GM23248 (cell line): ENCODE measurements around the gene PLEKHG4. TPM values are rescaled to one million over a fixed set of nuclear protein-coding genes. Genes with fewer than 3 reads are reported as not detected.
A peak's percentile ranks its signal among the peaks of the same experiment; 100 is the strongest.

Source experiments
- DNase-seq: peaks from one replicate; pipeline ENCODE4 v3.0.0-alpha.2; 2015
- H2AFZ ChIP-seq: fragments of 200-600 bp; sonication (generic); 2 replicates; pipeline ENCODE4 v1.6.1; 2016; ENCODE audit warnings: antibody characterized with exemption
- H3F3A ChIP-seq: fragments of 200-600 bp; sonication (generic); 2 replicates; pipeline ENCODE4 v1.6.1; 2016; ENCODE audit warnings: mild to moderate bottlenecking, antibody characterized with exemption, mixed run types; ENCODE audit not compliant: insufficient read depth
- H3K27ac ChIP-seq: fragments of 200-600 bp; sonication (generic); 2 replicates; pipeline ENCODE4 v1.5.1; 2016; ENCODE audit warnings: mild to moderate bottlenecking
- H3K27me3 ChIP-seq: fragments of 200-600 bp; sonication (generic); replicated peaks from 2 replicates; pipeline ENCODE4 v1.6.1; 2016; ENCODE audit warnings: mild to moderate bottlenecking; ENCODE audit not compliant: insufficient read depth
- H3K36me3 ChIP-seq: fragments of 200-600 bp; sonication (generic); 2 replicates; pipeline ENCODE4 v1.6.1; 2016; ENCODE audit warnings: low read depth, mild to moderate bottlenecking
- H3K4me1 ChIP-seq: fragments of 200-600 bp; sonication (generic); 2 replicates; pipeline ENCODE4 v1.6.1; 2016; ENCODE audit warnings: mild to moderate bottlenecking; ENCODE audit not compliant: insufficient read depth
- H3K4me2 ChIP-seq: fragments of 200-600 bp; sonication (generic); one replicate; pipeline ENCODE4 v1.6.1; 2016; ENCODE audit warnings: mild to moderate bottlenecking; ENCODE audit not compliant: unreplicated experiment
- H3K4me3 ChIP-seq: fragments of 200-600 bp; sonication (generic); 2 replicates; pipeline ENCODE4 v1.5.1; 2016; ENCODE audit warnings: mild to moderate bottlenecking
- H3K79me2 ChIP-seq: fragments of 200-600 bp; sonication (generic); 2 replicates; pipeline ENCODE4 v1.6.1; 2016; ENCODE audit warnings: mild to moderate bottlenecking; ENCODE audit not compliant: insufficient read depth
- H3K9ac ChIP-seq: fragments of 200-600 bp; sonication (generic); 2 replicates; pipeline ENCODE4 v1.6.1; 2016; ENCODE audit warnings: mild to moderate bottlenecking
- H3K9me2 ChIP-seq: fragments of 200-600 bp; sonication (generic); 2 replicates; pipeline ENCODE4 v1.6.1; 2016; ENCODE audit warnings: mixed run types, mild to moderate bottlenecking, moderate library complexity; ENCODE audit not compliant: insufficient read depth
- H3K9me3 ChIP-seq: fragments of 200-600 bp; sonication (generic); one replicate; pipeline ENCODE4 v1.6.1; 2017; ENCODE audit warnings: low read depth
- H4K20me1 ChIP-seq: fragments of 200-600 bp; sonication (generic); 2 replicates; pipeline ENCODE4 v1.6.0; 2016; ENCODE audit not compliant: insufficient read depth
- EZH2 ChIP-seq: fragments of 200-600 bp; sonication (generic); IDR thresholded peaks from 2 replicates; pipeline ENCODE4 v1.6.1; 2018; ENCODE audit warnings: antibody characterized with exemption, mild to moderate bottlenecking; ENCODE audit not compliant: insufficient read depth, poor library complexity, severe bottlenecking
- EZH2phosphoT487 ChIP-seq: fragments of 200-600 bp; sonication (generic); IDR thresholded peaks from 2 replicates; pipeline ENCODE4 v1.6.1; 2018; ENCODE audit warnings: antibody characterized with exemption, moderate library complexity, mild to moderate bottlenecking, low read depth; ENCODE audit not compliant: insufficient read depth
- WGBS, 2 experiments: methylation state at CpG; one replicate each; pipeline ENCODE4 v1.1.6; 2015 to 2017; ENCODE audit warnings: low lambda C conversion rate in 2 of 2, low coverage in 1 of 2; ENCODE audit errors: missing lambda C conversion rate in 2 of 2; 5-methylcytosine and 5-hydroxymethylcytosine counted together
- in situ Hi-C: fragments of 300-500 bp; cut with MboI; formaldehyde crosslinking; loops from 2 replicates; pipeline ENCODE4 v1.15.0; 2020
- polyA plus RNA-seq: library from polyadenylated mRNA; unstranded; fragments of >200 nt; fragmentation: Nextera tagmentation; extraction: Ambion mirVana; gene quantifications from 2 replicates; pipeline ENCODE4 v1.2.1, GENCODE V29; 2016
- total RNA-seq: library from RNA; depleted of rRNA; stranded (reverse); fragments of >200 nt; shearing (Covaris generic); gene quantifications from 2 replicates; pipeline ENCODE4 v1.2.3, GENCODE V29; 2014

Gene PLEKHG4
- total and polyA plus RNA-seq, 2 experiments from 2014 or later = 12.5 to 24.2 TPM

- Histone ChIP-seq H2AFZ (no peak overlapping the region), H3K4me2 (no peak overlapping the region), H3K9ac (no peak overlapping the region), H3F3A (peaks cover 16% of the 10 kb centered on the region), H3K27ac (no peak overlapping the region), H3K27me3 (no peaks in the 10 kb centered on the region), H3K79me2 (no peaks in the 10 kb centered on the region), H3K36me3 (no peaks in the 10 kb centered on the region), H3K4me1 (peaks cover 25% of the 10 kb centered on the region), H4K20me1 (no peaks in the 10 kb centered on the region), H3K9me2 (no peaks in the 10 kb centered on the region), H3K9me3 (no peaks in the 10 kb centered on the region), H3K4me3 (no peak overlapping the region)
- in situ Hi-C loops = no loop called here
- no peak for DNase-seq
- 82 to 83% methylated on average over 8 of the region's 8 CpGs for WGBS, 2 experiments
- no peak for TF ChIP-seq EZH2phosphoT487
- TF ChIP-seq EZH2 = no peak
Measured at GRCh38 chr16:67265834-67266233, 13.5 kb upstream of the PLEKHG4 start.

DNA sequence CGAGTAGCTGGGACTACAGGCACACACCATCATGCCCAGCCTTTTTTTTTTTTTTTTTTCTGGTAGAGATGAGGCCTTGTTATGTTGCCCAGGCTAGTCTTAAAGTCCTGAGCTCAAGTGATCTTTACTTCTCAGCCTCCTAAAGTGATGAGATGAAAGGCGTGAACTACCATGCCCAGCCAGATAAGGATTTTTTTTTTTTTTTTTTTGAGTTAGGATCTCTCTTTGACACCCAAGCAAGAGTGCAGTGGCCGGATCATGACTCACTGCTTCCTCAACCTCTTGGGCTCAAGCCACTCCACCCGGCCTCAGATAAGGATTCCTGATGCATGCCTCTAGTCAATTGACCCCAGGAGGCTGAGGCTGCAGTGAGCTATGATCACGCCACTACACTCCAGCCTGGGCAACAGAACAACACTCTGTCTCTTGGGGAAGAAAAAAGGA lies 11.2 kb upstream of the PLEKHG4 start:
- Histone ChIP-seq H3K79me2 (no peaks in the 10 kb centered on the region), H4K20me1 (no peaks in the 10 kb centered on the region), H3K36me3 (no peaks in the 10 kb centered on the region), H3F3A (peaks cover 16% of the 10 kb centered on the region), H3K9me3 (no peaks in the 10 kb centered on the region), H3K4me1 (peaks cover 25% of the 10 kb centered on the region), H3K4me2 (no peak overlapping the region), H3K27me3 (no peaks in the 10 kb centered on the region), H3K27ac (peak overlapping the region; percentile 55), H3K4me3 (no peak overlapping the region), H3K9ac (no peak overlapping the region), H3K9me2 (no peaks in the 10 kb centered on the region), H2AFZ (no peak overlapping the region)
- in situ Hi-C loops = no loop called here
- no peak for TF ChIP-seq EZH2phosphoT487
- no peak for TF ChIP-seq EZH2
- WGBS, 2 experiments = 30 to 38% methylated on average over 4 to 5 of the region's 5 CpGs
- DNase-seq = peak; percentile 93

DNA sequence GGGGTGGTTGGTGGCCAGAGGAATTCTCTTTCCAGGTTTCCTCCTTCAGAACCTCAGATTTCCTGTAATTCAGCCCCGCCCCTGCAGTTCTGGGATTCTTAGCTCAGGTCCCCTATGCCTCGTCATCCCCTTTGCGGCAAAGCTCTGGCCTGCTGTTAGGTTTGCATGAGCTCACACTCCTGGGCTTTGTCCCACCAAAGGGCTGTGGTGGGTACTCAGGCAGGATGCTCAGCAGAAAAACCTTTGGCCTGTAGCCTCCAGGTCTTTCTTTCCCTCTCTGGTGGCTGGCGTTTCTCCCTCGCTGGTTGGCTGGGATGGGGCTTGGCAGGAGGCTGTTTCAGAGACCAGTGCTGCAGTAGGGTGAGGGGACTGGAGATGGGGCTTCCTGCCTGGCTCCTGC lies 9.6 kb upstream of the PLEKHG4 start:
- Histone ChIP-seq H3K27ac (no peak overlapping the region; the same call in 1 of the 2 replicates), H2AFZ (no peak overlapping the region), H3K9ac (no peak overlapping the region), H3K27me3 (no peaks in the 10 kb centered on the region), H3K4me2 (no peak overlapping the region), H3K9me3 (no peaks in the 10 kb centered on the region), H3K79me2 (no peaks in the 10 kb centered on the region), H4K20me1 (no peaks in the 10 kb centered on the region), H3K4me1 (peaks cover 25% of the 10 kb centered on the region), H3K36me3 (no peaks in the 10 kb centered on the region), H3F3A (peaks cover 16% of the 10 kb centered on the region), H3K4me3 (no peak overlapping the region), H3K9me2 (no peaks in the 10 kb centered on the region)
- DNase-seq = peak; percentile 77
- TF ChIP-seq EZH2phosphoT487 = no peak
- WGBS, 2 experiments = 70% methylated on average over 5 of the region's 5 CpGs
- in situ Hi-C loops = no loop called here

DNA sequence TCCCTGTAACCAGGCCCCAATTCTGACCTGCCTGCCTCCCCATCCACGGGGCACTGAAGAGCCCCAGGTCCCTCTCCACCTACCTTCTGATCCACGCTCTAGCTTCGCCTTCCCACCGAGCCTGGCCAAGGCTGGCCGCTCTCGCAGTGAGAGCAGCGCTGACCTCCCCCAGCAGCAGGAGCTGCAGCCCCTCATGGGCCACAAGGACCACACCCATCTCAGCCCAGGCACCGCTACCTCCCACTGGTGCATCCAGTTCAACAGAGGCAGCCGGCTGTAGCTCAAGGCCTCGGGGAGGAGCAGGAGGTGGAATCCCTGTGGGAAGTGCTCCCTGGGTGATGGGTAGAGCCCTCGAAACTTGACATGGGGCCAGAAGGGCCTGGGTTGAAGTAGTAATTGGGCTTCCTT lies 8.4 kb upstream of the PLEKHG4 start:
- Histone ChIP-seq H3K9me2 (no peaks in the 10 kb centered on the region), H3K4me1 (peaks cover 25% of the 10 kb centered on the region), H3K4me2 (no peak overlapping the region), H3K79me2 (0 out of 2 replicates have a peak, but pooled peaks cover 3% of the 10 kb centered on the region), H3K27ac (no peak overlapping the region), H3F3A (peaks cover 16% of the 10 kb centered on the region), H3K36me3 (no peaks in the 10 kb centered on the region; the same call in 1 of the 2 replicates), H3K4me3 (no peak overlapping the region), H3K27me3 (no peaks in the 10 kb centered on the region), H4K20me1 (no peaks in the 10 kb centered on the region), H2AFZ (no peak overlapping the region), H3K9ac (no peak overlapping the region), H3K9me3 (no peaks in the 10 kb centered on the region)
- in situ Hi-C loops = no loop called here
- WGBS, 2 experiments = 93 to 95% methylated on average over 11 of the region's 11 CpGs
- TF ChIP-seq EZH2phosphoT487 (no peak), EZH2 (no peak)
- DNase-seq = no peak

DNA sequence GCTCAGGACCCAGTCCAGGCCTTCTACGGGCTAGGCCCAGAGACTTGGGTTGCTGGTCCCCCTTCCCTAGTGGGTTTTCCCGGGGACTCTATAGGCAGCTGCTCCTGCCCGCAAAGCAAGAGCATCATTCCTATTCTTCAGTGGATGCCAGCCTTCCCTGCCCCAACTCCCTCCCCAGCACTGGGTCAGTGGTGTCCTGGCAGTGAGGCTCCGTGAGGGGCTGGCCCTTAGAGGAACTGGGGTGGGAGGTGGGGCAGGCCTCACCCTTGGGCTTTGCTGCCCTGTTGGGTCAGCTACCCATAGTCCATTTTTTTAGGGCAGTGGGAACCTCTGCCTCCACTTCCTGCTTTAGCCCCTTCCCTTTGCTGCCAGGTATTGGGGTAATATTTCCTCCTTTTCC lies 7.9 kb upstream of the PLEKHG4 start:
- H3K4me2 ChIP-seq = no peak overlapping the region
- no peaks in the 10 kb centered on the region for H3K9me2 ChIP-seq
- H3K79me2 ChIP-seq = 0 out of 2 replicates have a peak, but pooled peaks cover 8% of the 10 kb centered on the region
- in situ Hi-C loops = no loop called here
- H4K20me1 ChIP-seq = no peaks in the 10 kb centered on the region
- H3K9me3 ChIP-seq = no peaks in the 10 kb centered on the region
- no peak for TF ChIP-seq EZH2phosphoT487
- TF ChIP-seq EZH2 = no peak
- no peak for DNase-seq
- no peaks in the 10 kb centered on the region; the same call in 1 of the 2 replicates for H3K36me3 ChIP-seq
- WGBS, 2 experiments = 85 to 92% methylated on average over 4 of the region's 4 CpGs
- H3F3A ChIP-seq = peaks cover 18% of the 10 kb centered on the region
- H3K4me3 ChIP-seq = no peak overlapping the region
- no peak overlapping the region for H2AFZ ChIP-seq
- peaks cover 26% of the 10 kb centered on the region for H3K4me1 ChIP-seq
- H3K27me3 ChIP-seq = no peaks in the 10 kb centered on the region
- no peak overlapping the region for H3K9ac ChIP-seq
- no peak overlapping the region for H3K27ac ChIP-seq
